Fibroblast of upper back skin (primary cell): ENCODE data around the gene LTA.

Experiments used
- DNase-seq: peaks from one replicate; pipeline ENCODE4 v3.0.0-alpha.2; 2013

Gene LTA

DNA sequence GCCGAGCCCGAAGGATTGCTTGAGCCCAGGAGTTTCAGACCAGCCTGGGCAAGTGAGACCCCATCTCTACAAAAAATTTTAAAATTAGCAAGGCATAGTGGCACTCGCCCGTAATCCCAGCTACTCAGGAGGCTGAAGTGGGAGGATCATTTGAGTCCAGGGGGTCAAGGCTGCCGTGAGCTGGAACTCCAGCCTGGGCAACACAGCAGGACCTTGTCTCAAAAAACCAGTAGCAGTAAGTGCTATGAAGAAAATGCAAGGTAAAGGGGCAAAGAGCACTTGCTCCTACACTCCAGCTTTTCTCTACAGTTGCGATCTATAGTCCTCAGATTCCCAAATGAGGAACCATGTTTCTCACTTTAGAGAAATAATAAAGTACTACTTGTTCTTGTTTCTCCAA is 28.4 kb upstream of the LTA start:
- DNase-seq: no peak

- DNase-seq: no peak
These were observed 27.4 kb upstream of the LTA start for GRCh38 chr6:31544676-31545075.

GRCh38 chr6:31545291-31545690 is 26.8 kb upstream of the LTA start:
- no peak for DNase-seq

DNA sequence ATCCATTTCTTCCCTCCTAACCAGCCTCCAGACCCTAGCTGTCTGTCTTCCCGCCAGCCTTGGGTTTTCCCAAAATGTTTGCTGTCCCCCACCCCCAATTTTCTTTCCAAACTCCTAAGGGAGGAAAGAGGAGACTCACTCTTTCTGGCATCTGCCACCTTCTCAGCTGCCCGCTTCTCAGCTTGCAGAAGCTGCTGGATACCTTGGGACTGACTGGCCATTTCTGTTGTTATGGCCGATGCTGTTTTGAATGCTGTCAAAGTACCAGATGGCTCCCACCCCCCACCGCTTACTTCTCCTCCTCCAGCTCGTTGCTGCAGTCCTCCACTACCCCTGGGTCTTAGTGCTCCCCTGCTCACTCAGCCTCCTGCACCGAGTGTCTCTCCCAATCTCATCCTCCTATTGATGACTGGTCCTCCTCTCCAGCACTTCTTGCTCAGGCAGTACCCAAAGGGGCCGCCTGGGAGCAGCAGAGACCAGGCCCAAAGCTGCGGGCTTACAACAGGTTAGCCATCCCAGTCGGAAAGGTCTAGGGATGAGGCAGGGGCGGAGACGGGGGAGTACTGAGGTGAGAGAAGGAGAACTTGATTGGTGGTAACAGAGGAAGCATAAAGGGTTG is 25.6 kb upstream of the LTA start, which contains the start of gene ATP6V1G2:
Gene ATP6V1G2 (minus strand): TSS at position 270 of the 619 bp plus-strand sequence. CDS start 49 bp downstream, at position 221.
- peak; percentile 93 for DNase-seq

DNA sequence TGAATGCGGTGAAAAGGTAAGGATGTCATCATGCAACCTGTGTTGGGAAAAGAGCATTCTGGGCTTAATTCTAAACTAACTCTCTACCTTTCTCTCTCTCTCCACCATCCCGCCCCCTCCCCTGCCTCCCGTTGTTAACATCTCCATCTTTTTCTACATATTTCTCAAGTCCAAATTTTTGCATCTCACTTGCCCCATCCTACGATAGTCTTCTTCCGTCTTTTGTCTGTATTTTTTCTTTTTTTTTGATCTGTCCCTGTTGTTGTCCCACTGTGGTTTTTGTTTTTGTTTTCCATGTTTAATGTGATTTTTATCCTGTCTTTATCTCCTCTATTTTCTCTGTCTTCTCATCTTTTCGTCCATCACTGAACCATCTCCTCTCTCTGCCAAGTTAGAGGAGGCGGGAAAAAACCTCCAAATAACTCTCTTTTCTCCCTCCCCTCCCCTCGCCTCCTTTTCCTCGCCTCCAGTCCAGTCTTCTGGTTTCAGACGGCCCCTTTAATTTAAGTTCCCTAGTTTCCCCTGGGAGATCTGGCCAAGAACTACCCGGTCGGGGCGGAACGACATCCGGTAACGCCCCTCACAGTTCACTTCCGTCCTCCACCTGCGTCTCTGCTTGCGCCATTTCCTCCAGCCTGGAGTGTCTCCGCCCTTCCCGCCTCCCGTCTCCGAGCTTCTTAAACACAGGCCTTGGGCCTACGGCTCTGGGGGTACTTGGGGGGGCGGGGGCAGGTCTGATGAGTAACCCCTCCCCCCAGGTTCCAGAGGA is 24.9 kb upstream of the LTA start, which contains the start of gene NFKBIL1:
Gene NFKBIL1 (plus strand): TSS at position 651 of the 769 bp plus-strand sequence. CDS start 87 bp downstream, at position 738.
- peak; percentile 99 for DNase-seq

DNA sequence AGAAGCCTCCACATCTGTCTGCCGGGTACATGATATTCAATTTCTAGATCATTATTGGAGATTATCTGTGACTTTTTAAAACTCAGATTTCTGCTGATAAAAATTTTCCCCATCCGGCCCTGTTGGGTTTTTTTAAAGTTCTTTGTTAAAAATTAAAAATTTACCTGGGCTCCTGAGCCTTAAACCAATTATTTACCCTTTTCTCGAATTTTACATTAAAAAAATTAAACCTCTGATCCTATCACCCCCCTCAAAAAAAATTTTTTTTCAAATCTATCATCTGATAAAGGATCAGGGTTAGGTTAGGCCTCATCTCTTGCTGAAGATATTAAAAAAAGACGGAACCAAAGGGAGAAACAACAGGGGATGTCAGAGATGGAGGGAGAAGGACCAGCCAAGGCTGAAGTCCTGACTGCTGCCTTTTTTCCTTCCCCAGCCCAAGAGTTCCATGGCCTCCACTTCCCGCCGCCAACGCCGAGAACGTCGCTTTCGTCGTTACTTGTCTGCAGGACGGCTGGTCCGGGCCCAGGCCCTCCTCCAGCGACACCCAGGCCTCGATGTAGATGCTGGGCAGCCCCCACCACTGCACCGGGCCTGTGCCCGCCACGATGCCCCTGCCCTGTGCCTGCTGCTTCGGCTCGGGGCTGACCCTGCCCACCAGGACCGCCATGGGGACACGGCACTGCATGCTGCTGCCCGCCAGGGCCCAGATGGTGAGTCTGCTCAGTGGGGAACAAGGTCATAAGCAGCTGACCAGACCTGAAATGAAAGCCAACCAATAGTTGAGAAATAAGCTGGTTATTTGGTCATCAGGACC is 24.2 kb upstream of the LTA start:
- no peak for DNase-seq

DNA sequence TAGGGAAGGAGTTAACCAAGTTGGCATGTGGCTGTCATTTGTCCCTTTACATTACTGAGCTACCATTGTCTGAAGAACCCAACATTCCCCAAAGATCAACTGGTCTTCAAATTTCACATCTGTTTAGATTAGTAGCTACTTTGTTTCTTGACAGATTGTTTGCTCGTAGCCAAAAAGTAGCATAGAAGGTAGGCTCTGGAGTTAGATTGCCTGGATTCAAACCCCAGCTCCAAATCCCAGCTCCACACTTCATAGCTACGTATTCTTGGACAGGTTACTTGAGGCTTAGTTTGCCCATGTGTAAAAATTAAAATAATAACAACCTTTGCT is 23.6 kb upstream of the LTA start:
- no peak for DNase-seq

- DNase-seq: peak; percentile 40
These were observed 20.7 kb upstream of the LTA start for GRCh38 chr6:31551371-31551770.

DNA sequence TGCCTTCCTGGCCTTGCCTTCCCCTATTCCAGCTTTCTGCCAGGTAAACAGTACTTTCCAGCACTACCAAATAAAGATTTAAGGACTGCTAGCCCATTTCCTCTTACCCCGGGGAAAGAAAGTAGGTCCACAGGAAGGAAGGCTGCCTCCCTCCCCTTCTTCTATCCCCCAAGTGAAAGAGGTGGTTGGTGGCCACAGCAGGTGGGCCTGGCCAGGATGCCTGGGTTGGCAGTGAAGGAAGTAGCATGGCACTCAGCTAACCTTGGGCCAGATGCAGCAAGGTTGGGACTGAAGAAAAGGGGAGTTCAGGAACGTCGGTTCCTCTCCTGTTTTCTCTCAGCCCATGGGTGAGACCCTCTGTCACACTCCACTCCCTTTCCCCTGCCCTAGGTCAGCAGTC is 15.8 kb upstream of the LTA start:
- DNase-seq: no peak

- DNase-seq: no peak
These were observed 14.4 kb upstream of the LTA start for GRCh38 chr6:31557443-31558317.

GRCh38 chr6:31558318-31558625 is 13.8 kb upstream of the LTA start:
- no peak for DNase-seq

DNA sequence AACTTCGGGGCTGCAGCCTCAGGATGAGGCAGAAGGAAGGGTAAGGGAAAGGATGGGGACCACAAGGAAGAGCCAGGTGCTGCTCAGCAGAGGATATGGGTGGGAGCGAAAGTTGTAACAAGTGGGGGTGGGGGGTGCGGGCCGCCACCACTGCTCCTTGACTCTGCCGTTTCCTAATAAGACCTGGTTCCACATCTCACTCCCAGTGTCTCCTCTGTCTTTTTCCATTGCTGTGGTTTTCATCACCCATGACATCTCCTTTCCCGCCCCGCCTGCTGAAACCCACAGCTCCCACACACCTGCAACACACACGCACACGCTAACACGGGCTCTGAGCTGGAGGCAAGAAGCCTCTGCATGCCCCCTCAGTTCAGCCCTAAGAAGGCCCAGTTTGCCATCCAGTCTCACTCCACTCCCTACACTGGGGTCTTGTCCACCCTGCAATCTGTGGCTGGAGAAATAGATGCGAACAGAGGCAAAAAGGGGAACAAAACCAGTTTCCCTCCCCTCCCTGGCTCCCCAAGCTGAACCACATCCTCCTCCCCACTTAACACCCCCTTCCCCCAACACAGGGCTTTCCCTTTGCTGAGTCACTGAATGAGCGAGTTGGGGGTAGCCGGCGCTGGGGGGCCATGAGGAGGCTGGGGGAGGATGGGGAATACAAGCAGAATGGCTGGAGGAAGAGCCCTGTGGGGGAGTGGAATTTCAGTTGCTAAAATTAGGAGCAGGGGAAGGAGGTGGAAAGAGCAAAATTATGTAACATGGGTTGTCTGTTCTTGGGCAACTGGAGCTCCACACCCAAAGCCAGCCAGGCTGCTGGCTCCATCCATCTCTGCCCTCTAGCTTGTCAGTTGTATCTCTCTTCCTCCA is 13.2 kb upstream of the LTA start:
- DNase-seq: peak; percentile 57

GRCh38 chr6:31559606-31559957 is 12.5 kb upstream of the LTA start:
- no peak for DNase-seq

GRCh38 chr6:31559958-31560696 is 12.0 kb upstream of the LTA start:
- DNase-seq: peak; percentile 26

GRCh38 chr6:31560697-31561058 is 11.4 kb upstream of the LTA start:
- DNase-seq: no peak

- DNase-seq: no peak
These were observed 4.3 kb upstream of the LTA start for GRCh38 chr6:31567531-31568370.

GRCh38 chr6:31568537-31568961 is 3.5 kb upstream of the LTA start:
- no peak for DNase-seq

- no peak for DNase-seq
These were observed 2.1 kb upstream of the LTA start for GRCh38 chr6:31569861-31570536.

- DNase-seq: no peak
These were observed 1.4 kb downstream of the LTA start for GRCh38 chr6:31573239-31574105.
